Measurements from ENCODE around the gene ELFN2.

GRCh38 chr22:37427711-37428635 lies 694 bp upstream of the ELFN2 start:
- TF ChIP-seq SMC3 (IDR thresholded peaks at IDR 0.05), result no peak
- TF ChIP-seq CTCF (IDR thresholded peaks at IDR 0.05), result no peak
- TF ChIP-seq EP300 (IDR thresholded peaks at IDR 0.05), result no peak

All from A549 (cell line).